Measurements from ENCODE around the gene FGD6.

DNA sequence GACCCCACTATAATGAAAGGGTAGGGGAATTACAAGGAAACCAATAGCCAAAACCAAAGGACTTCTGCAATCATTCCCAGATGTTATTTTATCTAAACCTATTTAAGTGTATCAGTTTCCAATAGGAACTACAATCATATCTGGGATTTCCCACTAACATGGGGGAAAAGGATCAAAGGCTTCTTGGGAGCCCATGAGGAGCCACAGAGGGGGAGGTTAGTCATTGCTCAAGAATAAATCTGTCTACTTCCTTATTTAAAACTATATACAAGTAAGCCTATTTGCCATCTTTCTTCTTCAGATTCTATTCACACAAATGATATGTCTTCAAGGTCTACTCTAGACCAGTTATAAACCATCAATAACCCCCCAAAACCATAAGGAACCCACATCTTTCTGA lies 33.1 kb downstream of the FGD6 start:
- TF ChIP-seq, protein P1, sequence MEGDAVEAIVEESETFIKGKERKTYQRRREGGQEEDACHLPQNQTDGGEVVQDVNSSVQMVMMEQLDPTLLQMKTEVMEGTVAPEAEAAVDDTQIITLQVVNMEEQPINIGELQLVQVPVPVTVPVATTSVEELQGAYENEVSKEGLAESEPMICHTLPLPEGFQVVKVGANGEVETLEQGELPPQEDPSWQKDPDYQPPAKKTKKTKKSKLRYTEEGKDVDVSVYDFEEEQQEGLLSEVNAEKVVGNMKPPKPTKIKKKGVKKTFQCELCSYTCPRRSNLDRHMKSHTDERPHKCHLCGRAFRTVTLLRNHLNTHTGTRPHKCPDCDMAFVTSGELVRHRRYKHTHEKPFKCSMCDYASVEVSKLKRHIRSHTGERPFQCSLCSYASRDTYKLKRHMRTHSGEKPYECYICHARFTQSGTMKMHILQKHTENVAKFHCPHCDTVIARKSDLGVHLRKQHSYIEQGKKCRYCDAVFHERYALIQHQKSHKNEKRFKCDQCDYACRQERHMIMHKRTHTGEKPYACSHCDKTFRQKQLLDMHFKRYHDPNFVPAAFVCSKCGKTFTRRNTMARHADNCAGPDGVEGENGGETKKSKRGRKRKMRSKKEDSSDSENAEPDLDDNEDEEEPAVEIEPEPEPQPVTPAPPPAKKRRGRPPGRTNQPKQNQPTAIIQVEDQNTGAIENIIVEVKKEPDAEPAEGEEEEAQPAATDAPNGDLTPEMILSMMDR (IDR thresholded peaks at IDR 0.05 in 4 of 5, conservative IDR thresholded peaks at IDR 0.05 in 1 of 5): no peak
- TF ChIP-seq POLR2A (IDR thresholded peaks at IDR 0.05): no peak

All from gastrocnemius medialis (tissue), 4 donors.